ENCODE data around the gene SGTA. TPM values are rescaled to one million over a fixed set of nuclear protein-coding genes. Genes with fewer than 3 reads are reported as not detected.

SGTA gene
- total and polyA plus RNA-seq, 2 of the 8 experiments (the other 6 are each of a cell fraction or from before 2014, with no cell fraction given): 86.8 to 130 TPM

DNA sequence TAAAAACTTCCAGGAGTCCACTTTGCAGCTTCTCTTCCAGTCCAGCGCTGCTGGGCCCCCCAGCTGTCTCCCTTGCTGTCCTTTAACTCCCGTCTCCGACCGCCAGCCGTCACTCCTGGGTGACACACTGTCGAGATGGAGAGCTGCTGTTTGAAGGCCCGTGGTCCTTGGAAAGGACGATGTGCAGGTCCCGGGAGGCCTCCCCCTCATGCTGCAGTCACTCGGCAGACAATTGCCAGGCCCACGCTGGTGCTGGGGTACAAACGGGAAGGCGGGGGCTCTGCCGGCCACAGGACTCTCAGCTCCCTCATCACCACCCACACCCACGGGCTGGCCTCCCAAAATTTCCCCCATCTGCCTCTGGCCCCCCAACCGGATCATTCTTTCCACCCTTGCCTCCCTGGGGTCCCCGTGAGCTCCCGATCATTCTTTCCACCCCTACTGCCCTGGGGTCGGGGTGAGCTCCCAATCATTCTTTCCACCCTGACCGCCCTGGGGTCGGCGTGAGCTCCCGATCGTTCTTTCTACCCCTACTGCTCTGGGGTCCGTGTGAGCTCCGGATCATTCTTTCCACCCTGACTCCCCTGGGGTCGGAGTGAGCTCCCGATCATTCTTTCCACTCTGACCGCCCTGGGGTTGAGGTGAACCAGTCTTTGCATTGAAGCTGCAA, 20.5 kb upstream of the SGTA start (continued):
- TF ChIP-seq CHD7 (IDR thresholded peaks at IDR 0.05; ENCODE audit: insufficient replicate concordance, low read length): no peak
- TF ChIP-seq JUN (IDR thresholded peaks at IDR 0.05; ENCODE audit: low read depth, low read length): no peak

Measured in H1 (cell line).